ENCODE data around the gene GLS2. TPM values are rescaled to one million over a fixed set of nuclear protein-coding genes. Genes with fewer than 3 reads are reported as not detected.
"Not testable (repeated sequence)": the region's sequence is repeated elsewhere in the genome, so short reads cannot be mapped to it uniquely, and the experiment has no call there.

Gene GLS2
- total and polyA plus RNA-seq, 2 donors (not counting 3 experiments of a cell fraction or from before 2014, with no cell fraction given): 0.04 to 0.33 TPM

DNA sequence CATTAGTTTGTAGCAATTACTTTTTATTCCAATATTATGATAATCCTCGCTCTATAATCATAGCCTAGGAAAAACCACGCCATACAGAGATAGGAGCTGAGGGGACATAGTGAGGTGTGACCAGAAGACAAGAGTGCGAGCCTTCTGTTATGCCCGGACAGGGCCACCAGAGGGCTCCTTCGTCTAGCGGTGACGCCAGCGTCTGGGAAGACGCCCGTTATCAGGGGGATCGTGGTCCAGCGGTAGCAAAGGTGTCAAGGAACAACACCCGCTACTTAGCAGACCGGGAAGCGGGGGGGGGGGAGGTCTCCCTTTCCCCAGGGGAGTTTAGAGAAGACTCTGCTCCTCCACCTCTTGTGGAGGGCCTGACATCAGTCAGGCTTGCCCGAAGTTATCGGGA lies 8.7 kb upstream of the GLS2 start:
- Histone ChIP-seq H3K27me3 (ENCODE audit: control insufficient read depth in 2 of 2, insufficient read depth in 2 of 2, low read length in 2 of 2) (peaks cover 8 to 11% of the 10 kb centered on the region in 2 experiments), H2AFZ (ENCODE audit: low read depth, low read length) (peak overlapping the region; percentile 51)
- H3K9me1 ChIP-seq (replicated peaks; ENCODE audit: control insufficient read depth, extremely low read depth, insufficient read depth, low read length); dilution Hi-C loops (cut with MboI; ENCODE audit: extremely low pct_ligation_motif_present, low sequenced_read_pairs); BruUV-seq (replicated peaks); H3K4me2 ChIP-seq (ENCODE audit: insufficient read depth, low read length); POLR2A ChIA-PET; H3K27ac ChIP-seq (ENCODE audit: insufficient read depth, low read depth, low read length); H4K20me1 ChIP-seq (replicated peaks; ENCODE audit: control insufficient read depth, extremely low read depth, insufficient read depth, low read length); H3K79me2 ChIP-seq (ENCODE audit: control insufficient read depth, insufficient read depth, low read length); H3K9me3 ChIP-seq (replicated peaks; ENCODE audit: control insufficient read depth, insufficient read depth, low read length); H3K36me3 ChIP-seq (ENCODE audit: control insufficient read depth in 2 of 2, extremely low read depth in 1 of 2, insufficient read depth in 2 of 2, low read length in 2 of 2); H3K4me3 ChIP-seq (replicated peaks in 1 of 3; ENCODE audit: insufficient read depth in 1 of 3, low read depth in 1 of 3, low read length in 3 of 3); H3K9ac ChIP-seq (replicated peaks; ENCODE audit: extremely low read depth, insufficient read depth, low read length); H3K4me1 ChIP-seq (ENCODE audit: control insufficient read depth, extremely low read depth, insufficient read depth, low read length): not testable (repeated sequence)
- peak; percentile 33 for DNase-seq (ENCODE audit: low read depth, low spot score)
- intact Hi-C loops (cut with micrococcal nuclease): loop anchor here (1.0 kb wide), 1 partner anchor 98 kb away; no protein-coding TSS in a partner anchor
- CTCF ChIA-PET: interaction anchor here (0.8 to 1.5 kb wide), 2 partner anchors 8 to 140 kb away, joined by 4 to 5 read pairs; no protein-coding TSS in a partner anchor
- TF ChIP-seq GATA2 (IDR thresholded peaks at IDR 0.05; ENCODE audit: insufficient read depth, insufficient read length, low read depth, low read length): peak; percentile 10
- TF ChIP-seq, protein P1, sequence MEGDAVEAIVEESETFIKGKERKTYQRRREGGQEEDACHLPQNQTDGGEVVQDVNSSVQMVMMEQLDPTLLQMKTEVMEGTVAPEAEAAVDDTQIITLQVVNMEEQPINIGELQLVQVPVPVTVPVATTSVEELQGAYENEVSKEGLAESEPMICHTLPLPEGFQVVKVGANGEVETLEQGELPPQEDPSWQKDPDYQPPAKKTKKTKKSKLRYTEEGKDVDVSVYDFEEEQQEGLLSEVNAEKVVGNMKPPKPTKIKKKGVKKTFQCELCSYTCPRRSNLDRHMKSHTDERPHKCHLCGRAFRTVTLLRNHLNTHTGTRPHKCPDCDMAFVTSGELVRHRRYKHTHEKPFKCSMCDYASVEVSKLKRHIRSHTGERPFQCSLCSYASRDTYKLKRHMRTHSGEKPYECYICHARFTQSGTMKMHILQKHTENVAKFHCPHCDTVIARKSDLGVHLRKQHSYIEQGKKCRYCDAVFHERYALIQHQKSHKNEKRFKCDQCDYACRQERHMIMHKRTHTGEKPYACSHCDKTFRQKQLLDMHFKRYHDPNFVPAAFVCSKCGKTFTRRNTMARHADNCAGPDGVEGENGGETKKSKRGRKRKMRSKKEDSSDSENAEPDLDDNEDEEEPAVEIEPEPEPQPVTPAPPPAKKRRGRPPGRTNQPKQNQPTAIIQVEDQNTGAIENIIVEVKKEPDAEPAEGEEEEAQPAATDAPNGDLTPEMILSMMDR (IDR thresholded peaks at IDR 0.05; ENCODE audit: extremely low read depth in 1 of 2, insufficient read depth in 1 of 2, low read depth in 1 of 2, low read length in 2 of 2): peak in 1 of 2 donors; percentile 32
- peak; percentile 82 for FAIRE-seq

DNA sequence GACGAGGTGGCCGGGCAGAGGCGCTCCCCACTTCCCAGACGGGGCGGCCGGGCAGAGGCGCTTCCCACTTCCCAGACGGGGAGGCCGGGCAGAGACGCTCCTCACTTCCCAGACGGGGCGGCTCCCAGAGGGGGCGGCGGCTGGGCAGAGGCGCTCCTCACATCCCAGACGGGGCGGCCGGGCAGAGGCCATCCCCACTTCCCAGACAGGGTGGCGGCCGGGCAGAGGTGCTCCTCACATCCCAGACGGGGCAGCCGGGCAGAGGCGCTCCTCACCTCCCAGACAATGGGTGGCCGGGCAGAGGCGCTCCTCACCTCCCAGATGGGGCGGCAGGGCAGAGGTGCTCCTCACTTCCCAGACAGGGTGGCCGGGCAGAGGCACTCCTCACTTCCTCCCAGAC lies 6.5 kb upstream of the GLS2 start:
- POLR2A ChIA-PET; H3K9ac ChIP-seq (replicated peaks; ENCODE audit: extremely low read depth, insufficient read depth, low read length); H3K4me1 ChIP-seq (ENCODE audit: control insufficient read depth, extremely low read depth, insufficient read depth, low read length); H3K79me2 ChIP-seq (ENCODE audit: control insufficient read depth, insufficient read depth, low read length); H3K4me2 ChIP-seq (ENCODE audit: insufficient read depth, low read length); BruUV-seq (replicated peaks); H3K27ac ChIP-seq (ENCODE audit: insufficient read depth, low read depth, low read length); intact Hi-C loops (cut with micrococcal nuclease); CTCF ChIA-PET; dilution Hi-C loops (cut with MboI; ENCODE audit: extremely low pct_ligation_motif_present, low sequenced_read_pairs); H3K9me1 ChIP-seq (replicated peaks; ENCODE audit: control insufficient read depth, extremely low read depth, insufficient read depth, low read length); H3K9me3 ChIP-seq (replicated peaks; ENCODE audit: control insufficient read depth, insufficient read depth, low read length); FAIRE-seq; DNase-seq (ENCODE audit: low read depth, low spot score); H2AFZ ChIP-seq (ENCODE audit: low read depth, low read length); H3K36me3 ChIP-seq (ENCODE audit: control insufficient read depth in 2 of 2, extremely low read depth in 1 of 2, insufficient read depth in 2 of 2, low read length in 2 of 2); H4K20me1 ChIP-seq (replicated peaks; ENCODE audit: control insufficient read depth, extremely low read depth, insufficient read depth, low read length); H3K4me3 ChIP-seq (replicated peaks in 1 of 3; ENCODE audit: insufficient read depth in 1 of 3, low read depth in 1 of 3, low read length in 3 of 3): not testable (repeated sequence)
- H3K27me3 ChIP-seq (ENCODE audit: control insufficient read depth in 2 of 2, insufficient read depth in 2 of 2, low read length in 2 of 2): peaks cover 20 to 26% of the 10 kb centered on the region in 2 experiments

DNA sequence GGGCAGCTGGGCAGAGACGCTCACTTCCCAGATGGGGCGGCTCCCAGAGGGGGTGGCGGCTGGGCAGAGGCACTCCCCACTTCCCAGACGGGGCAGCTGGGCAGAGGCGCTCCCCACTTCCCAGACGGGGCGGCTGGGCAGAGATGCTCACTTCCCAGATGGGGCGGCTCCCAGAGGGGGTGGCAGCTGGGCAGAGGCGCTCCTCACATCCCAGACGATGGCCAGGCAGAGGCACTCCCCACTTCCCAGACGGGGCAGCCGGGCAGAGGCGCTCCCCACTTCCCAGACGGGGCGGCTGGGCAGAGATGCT lies 6.1 kb upstream of the GLS2 start:
- H3K79me2 ChIP-seq (ENCODE audit: control insufficient read depth, insufficient read depth, low read length); intact Hi-C loops (cut with micrococcal nuclease); H3K4me2 ChIP-seq (ENCODE audit: insufficient read depth, low read length); dilution Hi-C loops (cut with MboI; ENCODE audit: extremely low pct_ligation_motif_present, low sequenced_read_pairs); H3K27ac ChIP-seq (ENCODE audit: insufficient read depth, low read depth, low read length); BruUV-seq (replicated peaks); H3K36me3 ChIP-seq (ENCODE audit: control insufficient read depth in 2 of 2, extremely low read depth in 1 of 2, insufficient read depth in 2 of 2, low read length in 2 of 2); H3K9me1 ChIP-seq (replicated peaks; ENCODE audit: control insufficient read depth, extremely low read depth, insufficient read depth, low read length); H3K9me3 ChIP-seq (replicated peaks; ENCODE audit: control insufficient read depth, insufficient read depth, low read length); H2AFZ ChIP-seq (ENCODE audit: low read depth, low read length); DNase-seq (ENCODE audit: low read depth, low spot score); H3K4me3 ChIP-seq (replicated peaks in 1 of 3; ENCODE audit: insufficient read depth in 1 of 3, low read depth in 1 of 3, low read length in 3 of 3); FAIRE-seq; H3K9ac ChIP-seq (replicated peaks; ENCODE audit: extremely low read depth, insufficient read depth, low read length); H4K20me1 ChIP-seq (replicated peaks; ENCODE audit: control insufficient read depth, extremely low read depth, insufficient read depth, low read length); H3K4me1 ChIP-seq (ENCODE audit: control insufficient read depth, extremely low read depth, insufficient read depth, low read length); POLR2A ChIA-PET; CTCF ChIA-PET: not testable (repeated sequence)
- peaks cover 19 to 30% of the 10 kb centered on the region in 2 experiments for H3K27me3 ChIP-seq (ENCODE audit: control insufficient read depth in 2 of 2, insufficient read depth in 2 of 2, low read length in 2 of 2)

All from endothelial cell of umbilical vein (primary cell).